ENCODE measurements around the gene CYP3A7. TPM values are rescaled to one million over a fixed set of nuclear protein-coding genes. Genes with fewer than 3 reads are reported as not detected.

Gene CYP3A7
- total RNA-seq, 2 experiments from 2014 or later = not detected

- Mint-ChIP-seq H3K4me1 (ENCODE audit: low read depth) (peaks cover 12% of the 10 kb centered on the region), H3K27me3 (no peaks in the 10 kb centered on the region), H3K36me3 (ENCODE audit: low read depth) (peaks cover 7% of the 10 kb centered on the region), H3K4me3 (no peak overlapping the region), H3K9me3 (no peaks in the 10 kb centered on the region), H3K27ac (peak overlapping the region; percentile 4)
- ChIA-PET CTCF (no interaction called here), POLR2A (no interaction called here)
- intact Hi-C loops (cut with DNase I, micrococcal nuclease) = no loop called here
- no peak for ATAC-seq (ENCODE audit: poor library complexity)
- Histone ChIP-seq H3K36me3 (ENCODE audit: insufficient read depth, low read length) (no peaks in the 10 kb centered on the region), H3K9me3 (ENCODE audit: control insufficient read depth in 1 of 2, insufficient read depth in 1 of 2, low read length in 2 of 2) (no peaks in the 10 kb centered on the region), H3K4me1 (ENCODE audit: insufficient read depth, low read length) (no peaks in the 10 kb centered on the region), H3K27me3 (ENCODE audit: control insufficient read depth in 1 of 2, insufficient read depth in 2 of 2, low read length in 2 of 2) (no peaks in the 10 kb centered on the region), H3K27ac (ENCODE audit: low read depth in 1 of 2, low read length in 2 of 2) (no peak overlapping the region), H3K4me3 (ENCODE audit: low read length) (no peak overlapping the region)
- no peak for TF ChIP-seq CTCF (IDR thresholded peaks at IDR 0.05)
- no peak for DNase-seq
These were observed 14.0 kb downstream of the CYP3A7 start for GRCh38 chr7:99720800-99721595.

DNA sequence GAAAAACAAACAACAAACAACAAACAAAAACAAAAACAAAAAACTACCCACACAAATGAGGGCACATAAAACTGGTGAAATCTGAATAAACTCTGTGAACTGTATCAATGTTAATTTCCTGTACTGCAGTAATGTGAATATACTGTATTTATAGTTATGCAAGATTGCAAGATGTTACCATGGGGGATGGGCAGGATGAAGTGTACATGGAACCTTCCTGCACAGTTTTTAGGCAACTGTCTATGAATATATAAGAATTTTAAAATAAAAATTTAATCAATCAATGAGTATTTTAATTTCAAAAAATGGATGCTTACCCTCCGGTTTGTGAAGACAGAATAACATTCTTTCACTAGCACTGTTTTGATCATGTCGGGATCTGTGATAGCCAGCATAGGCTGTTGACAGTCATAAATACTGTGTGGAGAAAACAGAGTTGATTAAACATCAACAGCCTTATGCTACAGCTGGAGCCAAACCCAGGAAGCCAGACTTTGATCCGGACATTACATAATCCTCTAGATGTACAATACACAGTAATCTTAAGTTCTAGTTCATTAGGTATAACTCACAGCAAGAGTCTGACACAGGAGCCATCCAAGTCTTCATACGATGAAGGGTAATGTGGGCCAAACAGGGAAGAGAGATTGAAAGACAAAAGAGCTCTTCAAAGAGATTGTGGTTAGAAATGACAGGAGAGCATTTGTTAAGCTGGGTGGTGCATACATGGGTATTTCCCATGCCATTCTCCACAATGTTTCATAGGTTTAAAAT lies 14.8 kb downstream of the CYP3A7 start:
- Histone ChIP-seq H3K27ac (ENCODE audit: low read depth in 1 of 2, low read length in 2 of 2) (no peak overlapping the region), H3K4me3 (ENCODE audit: low read length) (no peak overlapping the region), H3K27me3 (ENCODE audit: control insufficient read depth in 1 of 2, insufficient read depth in 2 of 2, low read length in 2 of 2) (no peaks in the 10 kb centered on the region), H3K9me3 (ENCODE audit: control insufficient read depth in 1 of 2, insufficient read depth in 1 of 2, low read length in 2 of 2) (no peaks in the 10 kb centered on the region), H3K4me1 (ENCODE audit: insufficient read depth, low read length) (no peaks in the 10 kb centered on the region), H3K36me3 (ENCODE audit: insufficient read depth, low read length) (no peaks in the 10 kb centered on the region)
- no peak for TF ChIP-seq CTCF (IDR thresholded peaks at IDR 0.05)
- POLR2A ChIA-PET = no interaction called here
- ATAC-seq (ENCODE audit: poor library complexity) (peak; percentile 52), DNase-seq (peak in 2 of 14 experiments; percentile 11 to 18)
- CTCF ChIA-PET = no interaction called here
- Mint-ChIP-seq H3K36me3 (ENCODE audit: low read depth) (peaks cover 12% of the 10 kb centered on the region), H3K27me3 (no peaks in the 10 kb centered on the region), H3K27ac (peak overlapping the region; percentile 4), H3K4me1 (ENCODE audit: low read depth) (peaks cover 12% of the 10 kb centered on the region), H3K9me3 (peaks cover 2% of the 10 kb centered on the region), H3K4me3 (no peak overlapping the region)
- intact Hi-C loops (cut with DNase I, micrococcal nuclease) = no loop called here

DNA sequence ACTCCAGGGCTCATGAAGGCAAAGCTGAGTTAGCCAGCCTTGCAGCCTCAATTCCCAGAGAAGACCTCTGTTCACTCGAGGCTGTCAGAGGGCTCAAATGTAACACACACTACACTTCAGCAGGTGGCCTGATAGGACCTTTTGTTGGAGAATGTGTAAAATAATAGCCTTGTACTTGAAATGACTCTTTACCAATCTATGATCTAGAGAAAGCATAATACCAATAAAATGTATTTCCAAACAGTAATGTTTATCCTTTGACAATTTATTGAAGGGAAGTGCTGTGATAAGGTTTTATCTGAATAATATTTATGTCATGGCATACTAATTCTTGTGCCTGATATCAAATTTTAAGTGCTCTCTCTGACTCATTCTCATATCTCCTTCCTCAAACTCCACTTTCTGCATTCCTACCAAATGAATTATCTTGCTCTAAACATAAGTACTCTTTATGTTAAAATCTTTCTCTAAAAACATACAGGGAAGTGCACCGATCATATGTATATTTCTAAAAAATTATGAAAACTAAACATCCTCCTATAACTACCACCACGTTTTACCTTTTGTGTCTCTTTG lies 20.9 kb downstream of the CYP3A7 start:
- Mint-ChIP-seq H3K4me3 (no peak overlapping the region), H3K36me3 (ENCODE audit: low read depth) (peaks cover 34% of the 10 kb centered on the region), H3K4me1 (ENCODE audit: low read depth) (no peaks in the 10 kb centered on the region), H3K27ac (no peak overlapping the region), H3K27me3 (no peaks in the 10 kb centered on the region), H3K9me3 (peaks cover 2% of the 10 kb centered on the region)
- H3K4me3 ChIP-seq (ENCODE audit: low read length) = no peak overlapping the region
- ChIA-PET CTCF (no interaction called here), POLR2A (no interaction called here)
- no peak overlapping the region for H3K27ac ChIP-seq (ENCODE audit: low read depth in 1 of 2, low read length in 2 of 2)
- DNase-seq (no peak), ATAC-seq (ENCODE audit: poor library complexity) (no peak)
- no peaks in the 10 kb centered on the region for H3K36me3 ChIP-seq (ENCODE audit: insufficient read depth, low read length)
- H3K9me3 ChIP-seq (ENCODE audit: control insufficient read depth in 1 of 2, insufficient read depth in 1 of 2, low read length in 2 of 2) = no peaks in the 10 kb centered on the region
- TF ChIP-seq CTCF (IDR thresholded peaks at IDR 0.05) = no peak
- intact Hi-C loops (cut with DNase I, micrococcal nuclease) = no loop called here
- no peaks in the 10 kb centered on the region for H3K27me3 ChIP-seq (ENCODE audit: control insufficient read depth in 1 of 2, insufficient read depth in 2 of 2, low read length in 2 of 2)
- no peaks in the 10 kb centered on the region for H3K4me1 ChIP-seq (ENCODE audit: insufficient read depth, low read length)

All from CD4-positive, alpha-beta T cell (primary cell).